NCI-H2227 treated with DMSO at 0.1 percent for 48 hours (cell line): ENCODE measurements around the gene NKX1-1.
"Not testable (repeated sequence)": the region's sequence is repeated elsewhere in the genome, so short reads cannot be mapped to it uniquely, and the experiment has no call there.

Source experiments
- DNase-seq: peaks from one replicate; lab custom pipeline; 2025; lab: John Stamatoyannopoulos, UW

Gene NKX1-1

DNA sequence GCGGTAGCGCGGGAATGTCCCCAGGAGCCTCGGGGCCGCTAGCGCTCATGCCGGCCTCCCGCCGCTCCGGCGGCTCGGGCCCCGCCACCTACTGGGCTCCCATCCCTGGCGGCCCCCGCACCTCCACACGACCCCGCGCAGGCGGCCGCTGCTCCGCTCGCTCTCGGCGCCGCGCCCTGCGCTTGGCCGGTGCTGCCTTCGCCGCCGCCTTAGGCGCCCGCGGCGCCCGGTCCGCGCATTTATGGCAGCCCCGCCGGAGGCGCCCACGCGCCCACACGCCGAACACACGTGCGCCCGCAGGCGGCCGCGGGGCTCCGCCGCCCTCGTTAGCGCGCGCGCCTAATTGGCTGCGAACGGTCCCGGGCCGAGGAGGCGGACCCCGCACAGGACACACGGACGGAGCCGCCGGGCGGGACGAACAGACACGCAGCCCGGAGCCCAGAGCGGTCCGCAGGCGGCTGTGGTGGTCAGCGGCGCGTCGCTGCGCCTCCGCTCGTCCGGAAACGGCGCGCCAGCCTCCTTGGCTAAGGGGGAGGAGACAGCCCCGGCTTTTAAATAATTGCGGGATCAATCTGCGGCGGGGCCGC is at the start of gene NKX1-1:
Gene NKX1-1, minus strand, starts transcription at position 49 of the 587 bp plus-strand sequence. Its CDS starts 0 bp downstream, at position 49.
- no peak for DNase-seq

DNA sequence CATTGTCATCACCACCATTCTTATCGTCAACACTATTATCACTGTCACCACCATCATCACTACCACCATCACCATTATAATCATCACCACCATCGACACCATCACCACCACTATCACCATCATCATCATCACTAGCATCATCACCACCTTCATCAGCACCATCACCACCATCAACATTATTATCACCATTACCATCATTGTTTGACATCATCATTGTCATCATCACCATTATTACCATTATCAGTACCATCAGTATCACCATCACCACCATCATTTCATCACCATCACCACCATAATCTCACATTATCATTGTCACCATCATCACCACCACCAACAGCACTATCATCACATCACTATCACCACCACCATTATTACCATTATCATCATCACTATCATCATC is 47.5 kb upstream of the NKX1-1 start:
- no peak for DNase-seq

DNA sequence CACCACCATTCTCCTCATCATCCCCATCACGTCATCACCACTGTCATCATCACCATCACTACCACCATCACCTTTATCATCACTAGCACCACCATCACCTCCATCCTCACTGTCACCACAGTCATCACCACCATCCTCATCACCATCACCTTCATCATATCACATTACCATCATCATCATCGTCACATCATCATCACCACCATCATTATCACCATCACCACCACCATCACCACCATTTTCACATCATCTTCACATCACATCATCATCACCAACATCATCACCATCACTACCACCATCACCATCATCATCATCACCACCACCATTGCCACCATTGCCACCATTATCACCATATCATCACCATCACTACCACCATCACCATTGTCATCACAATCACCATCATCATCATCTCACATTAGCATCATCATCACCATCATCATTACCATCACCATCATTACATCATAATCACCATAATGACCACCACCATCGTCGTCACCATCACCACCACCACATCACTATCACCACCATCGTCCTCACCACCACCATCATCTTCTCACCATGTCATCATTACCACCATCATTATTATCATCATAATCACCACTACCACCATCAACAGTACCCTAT is 46.3 kb upstream of the NKX1-1 start:
- DNase-seq, result no peak

DNA sequence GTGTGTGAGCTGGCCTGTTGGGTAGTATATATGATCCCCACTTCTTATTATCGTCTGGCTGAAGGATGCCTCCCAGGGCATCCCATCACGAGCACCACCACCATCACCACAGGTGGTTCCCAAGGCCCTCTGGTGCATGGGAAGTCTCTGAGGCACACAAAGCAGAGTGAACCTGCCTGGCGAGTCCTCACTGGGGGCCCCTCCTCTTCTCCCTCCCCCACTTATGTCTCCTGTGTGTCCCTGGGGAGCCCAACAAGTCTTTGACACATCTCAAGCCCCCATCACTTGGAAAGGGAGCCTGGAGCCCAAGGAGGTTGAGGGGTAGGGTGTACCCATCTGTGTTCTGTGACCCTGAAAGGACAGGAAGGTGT is 45.5 kb upstream of the NKX1-1 start:
- no peak for DNase-seq

DNA sequence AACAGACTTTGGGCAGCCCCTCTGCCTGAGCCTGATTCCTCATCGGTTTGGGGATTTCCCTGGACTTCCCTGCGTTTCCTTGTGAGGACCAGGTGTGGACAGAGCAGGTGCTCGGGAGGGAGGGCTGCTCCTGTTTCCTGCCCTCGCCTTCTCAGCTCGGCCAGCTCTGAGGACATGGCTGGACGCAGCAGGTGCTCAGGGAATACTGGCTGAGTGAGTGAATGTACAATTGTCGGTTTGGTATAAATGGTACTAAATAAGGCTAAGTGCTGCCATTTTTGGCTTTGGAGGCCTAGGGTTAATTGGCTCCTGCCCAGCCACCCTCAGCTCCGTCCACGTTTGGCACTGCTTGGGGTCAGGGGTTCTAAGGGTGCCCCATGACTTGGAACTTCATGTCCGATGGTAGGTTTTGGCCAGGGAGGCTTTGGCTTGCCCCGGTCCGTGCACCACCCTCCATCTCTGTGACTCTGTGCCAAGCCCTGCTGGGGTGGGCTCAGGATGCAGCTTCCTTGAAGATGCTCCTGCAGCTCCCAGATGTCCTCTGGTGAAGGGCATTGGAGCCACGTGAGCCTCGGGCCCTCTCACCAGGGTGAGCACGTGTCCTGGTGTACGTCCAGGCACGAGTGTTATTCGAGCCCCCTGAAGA is 45.0 kb upstream of the NKX1-1 start:
- no peak for DNase-seq

DNA sequence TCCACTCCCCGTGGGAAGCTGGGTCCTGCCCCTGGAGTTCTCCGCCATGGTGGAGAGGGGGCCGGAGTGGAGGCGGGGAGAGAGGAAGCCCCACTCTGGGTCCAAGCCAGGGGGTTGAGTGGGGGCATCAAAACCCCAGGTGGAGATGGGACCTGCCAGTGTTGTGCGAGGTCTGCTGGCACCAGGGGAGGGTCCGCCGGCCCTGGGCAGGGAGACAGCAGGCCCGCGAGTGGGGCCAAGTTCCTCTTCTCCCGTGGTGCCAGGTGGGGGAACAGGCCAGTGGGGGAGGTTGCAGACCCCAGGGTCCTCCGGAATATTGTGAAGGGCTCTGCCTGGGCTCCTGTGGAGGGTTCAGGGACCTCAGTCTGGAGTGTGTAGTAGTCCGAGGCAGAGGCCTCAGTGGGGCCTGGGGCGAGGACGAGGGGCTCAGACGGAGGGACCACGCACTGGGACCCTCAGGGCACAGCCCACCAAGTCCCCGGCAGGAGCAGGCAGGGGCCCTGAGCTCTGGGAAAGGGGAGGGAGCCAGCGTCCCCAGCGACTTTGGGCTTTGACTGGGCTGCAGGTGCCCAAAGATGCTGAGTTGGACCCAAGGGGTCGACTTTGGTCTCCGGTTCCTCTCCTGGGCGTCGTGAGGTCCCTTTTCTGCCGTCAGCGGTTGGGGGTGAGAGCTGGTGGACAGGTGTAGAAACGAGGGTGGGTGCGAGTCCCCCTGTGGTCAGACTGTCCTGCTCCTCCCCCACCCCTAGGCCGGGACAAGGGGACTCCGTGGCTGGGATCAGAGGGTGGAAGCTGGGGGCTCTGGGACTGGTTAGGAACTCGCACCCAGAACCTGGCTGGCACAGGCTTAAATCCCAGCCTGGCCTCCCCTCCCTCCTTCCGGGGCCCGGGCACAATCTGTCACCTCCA is 43.8 kb upstream of the NKX1-1 start:
- DNase-seq, result no peak

DNA sequence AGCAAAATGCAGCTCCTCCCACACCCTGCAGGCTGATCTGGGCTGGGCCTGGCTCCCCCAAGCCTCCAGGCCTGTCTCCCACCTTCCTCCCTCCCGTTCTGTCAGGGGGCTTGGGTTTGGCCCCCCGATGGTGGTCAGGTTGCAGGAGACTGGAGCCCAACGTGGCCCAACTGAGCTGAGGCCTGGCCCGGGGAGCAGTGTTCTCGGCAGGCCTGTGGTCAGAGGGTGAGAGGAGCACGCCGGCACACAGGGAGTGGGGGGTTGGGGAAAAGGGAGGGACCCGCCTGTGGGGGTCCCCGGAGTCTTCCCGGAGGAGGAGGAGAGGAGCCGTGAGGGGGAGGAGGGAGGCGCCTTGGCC is 43.2 kb upstream of the NKX1-1 start:
- DNase-seq, result no peak

DNA sequence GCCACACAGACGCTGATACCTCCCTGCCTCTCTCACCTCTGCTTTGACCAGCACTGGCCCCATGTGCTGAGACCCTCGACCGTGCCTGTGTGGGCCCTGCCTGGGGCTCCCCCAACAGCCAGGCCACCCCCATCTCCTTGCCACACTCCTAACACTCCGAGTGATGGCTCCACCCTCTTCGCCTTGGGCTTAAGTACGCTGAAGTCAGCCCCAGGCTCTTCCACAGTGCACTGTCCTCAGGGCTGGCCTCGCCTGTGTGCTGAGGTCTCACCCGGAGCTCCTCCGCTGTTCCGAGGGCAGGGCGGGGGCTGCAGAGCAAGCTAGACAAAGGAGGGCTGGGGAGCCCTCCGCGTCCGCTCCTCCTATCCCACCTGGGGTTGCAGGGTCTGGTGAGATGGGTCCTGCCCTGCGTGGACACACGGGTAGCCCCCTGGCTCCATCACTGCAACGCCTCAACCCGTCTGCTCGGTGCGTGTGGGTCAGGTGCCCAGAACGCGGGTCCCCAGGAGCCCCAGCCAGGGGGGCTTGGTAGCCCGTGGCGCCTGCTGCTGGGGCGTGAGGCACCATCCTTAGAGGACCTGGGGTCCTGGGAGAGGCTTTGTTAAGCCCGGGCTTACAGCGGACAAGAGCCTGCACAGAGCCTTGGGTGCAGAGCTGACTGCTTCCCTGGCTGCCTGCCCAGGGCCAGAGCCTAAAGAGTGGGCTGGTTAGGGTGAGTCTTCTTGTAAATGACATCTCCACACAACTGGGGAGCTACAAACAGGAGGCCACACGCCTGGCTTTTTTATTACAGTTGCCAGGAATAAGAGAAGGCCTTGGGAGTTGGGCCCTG is 42.6 kb upstream of the NKX1-1 start:
- DNase-seq, result no peak

DNA sequence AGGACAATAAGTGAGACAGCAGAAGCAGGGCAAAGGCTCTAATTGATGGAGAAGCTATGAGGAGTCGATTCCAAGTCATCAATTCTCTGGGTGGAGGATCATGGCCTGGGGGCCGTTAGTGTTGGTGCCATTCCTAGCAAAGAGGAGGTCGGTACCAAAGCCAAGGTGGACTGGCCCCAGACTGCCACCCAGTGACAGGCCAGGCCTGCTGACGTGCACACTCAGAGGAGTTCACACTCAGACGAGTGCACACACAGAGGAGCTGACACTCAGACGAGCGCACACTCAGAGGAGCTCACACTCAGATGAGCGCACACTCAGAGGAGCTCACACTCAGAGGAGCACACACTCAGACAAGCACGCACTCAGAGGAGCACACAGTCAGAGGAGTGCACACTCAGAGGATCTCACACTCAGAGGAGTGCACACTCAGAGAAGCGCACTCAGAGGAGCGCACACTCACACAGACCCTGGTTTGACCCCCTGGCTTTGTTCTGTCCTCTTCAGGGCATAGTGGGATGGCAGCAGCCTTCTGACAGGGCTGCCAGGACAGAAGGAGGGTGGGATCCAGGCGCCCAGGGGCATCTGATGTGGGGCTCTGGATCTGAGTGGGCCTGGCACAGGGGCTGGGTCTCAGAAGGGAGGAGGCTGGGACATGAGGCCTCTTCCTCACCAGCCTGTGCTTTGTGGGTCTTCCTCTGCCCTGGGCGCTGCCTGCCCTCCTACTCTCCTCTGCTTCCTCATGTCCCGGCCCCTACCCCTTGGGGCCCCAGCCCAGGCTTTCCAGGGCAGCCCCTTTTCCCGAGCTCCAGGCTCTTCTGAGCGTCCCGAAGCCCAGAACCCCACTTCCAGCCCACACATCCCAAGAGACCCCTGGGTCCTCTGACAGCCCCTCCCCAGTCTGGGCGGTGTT is 41.7 kb upstream of the NKX1-1 start:
- DNase-seq, result no peak

DNA sequence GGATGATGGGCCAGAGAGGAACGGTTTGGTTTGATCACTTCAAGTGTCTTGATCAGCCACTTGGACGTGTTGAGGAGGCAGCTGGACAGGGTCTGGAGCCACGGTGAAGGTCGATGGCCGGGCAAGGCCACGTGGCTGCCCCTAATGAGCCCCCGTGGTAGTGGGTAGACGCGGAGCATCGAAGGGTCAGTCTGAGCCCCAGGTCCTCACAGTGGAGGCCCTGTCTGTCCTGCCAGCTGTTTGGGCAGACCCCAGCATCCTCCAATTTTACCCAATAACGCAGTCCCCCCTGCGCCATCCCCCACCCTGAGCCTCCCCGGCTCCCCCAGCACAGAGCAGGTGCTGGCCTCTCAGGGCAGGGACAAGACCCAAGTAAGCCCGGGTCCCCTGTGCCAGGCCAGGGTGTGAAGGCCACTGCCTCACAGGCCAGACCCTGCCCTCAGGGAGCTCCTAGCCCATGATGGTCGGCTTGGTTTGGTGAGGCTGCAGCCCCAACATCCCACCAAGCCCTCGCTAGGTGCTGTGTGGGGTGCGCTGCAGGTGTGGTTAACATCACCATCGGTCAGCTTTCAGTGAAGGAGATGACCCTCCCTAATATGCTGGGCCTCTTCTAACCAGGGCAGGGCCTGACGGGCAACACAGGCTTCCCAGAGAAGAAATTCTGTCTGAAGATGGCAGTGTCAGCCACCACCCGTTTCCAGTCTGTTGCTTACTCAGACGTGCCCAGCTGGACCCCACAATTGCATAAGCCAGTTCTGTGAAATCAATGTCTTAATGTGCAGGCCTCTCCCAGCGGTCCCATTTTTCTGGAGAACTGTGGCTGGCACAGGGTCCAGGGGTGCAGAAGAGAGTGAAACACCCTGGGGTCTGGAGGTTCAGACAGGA is 40.5 kb upstream of the NKX1-1 start:
- no peak for DNase-seq

DNA sequence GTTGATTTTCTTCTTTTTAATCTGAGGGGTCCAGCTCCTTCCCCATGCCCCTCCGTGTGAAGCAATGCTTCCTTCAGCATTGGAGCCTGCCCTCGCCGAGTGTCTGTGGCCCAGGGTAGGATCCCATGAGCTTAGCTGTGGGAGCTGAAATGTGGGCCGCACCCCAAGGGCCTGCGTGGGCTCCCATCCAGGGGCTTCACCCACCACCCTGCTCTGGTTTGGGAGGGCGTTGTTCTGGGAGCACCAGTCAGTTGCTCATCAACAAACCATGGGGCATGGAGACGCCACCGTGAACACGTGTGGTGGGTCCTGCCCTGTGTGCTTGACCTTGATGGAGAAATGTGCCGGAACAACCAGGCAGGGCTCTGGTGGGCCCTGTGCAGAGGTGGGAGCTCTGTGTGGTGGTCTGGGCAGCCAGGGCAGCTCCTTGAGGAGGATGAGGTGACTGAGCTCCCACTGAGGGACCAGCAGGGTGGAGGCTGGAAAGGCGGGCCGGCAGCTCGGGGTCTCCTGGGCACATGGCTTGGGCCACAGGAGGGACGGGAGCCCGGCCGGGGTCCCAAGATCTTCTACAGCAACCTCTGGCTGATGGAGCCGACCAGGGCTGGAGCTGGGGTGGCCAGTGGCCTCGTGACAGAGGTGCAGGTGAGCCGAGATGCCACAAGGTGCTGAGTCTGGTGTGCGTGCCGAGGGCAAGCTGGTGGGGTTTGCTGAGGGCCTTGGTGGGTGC is 39.6 kb upstream of the NKX1-1 start:
- DNase-seq, result no peak

DNA sequence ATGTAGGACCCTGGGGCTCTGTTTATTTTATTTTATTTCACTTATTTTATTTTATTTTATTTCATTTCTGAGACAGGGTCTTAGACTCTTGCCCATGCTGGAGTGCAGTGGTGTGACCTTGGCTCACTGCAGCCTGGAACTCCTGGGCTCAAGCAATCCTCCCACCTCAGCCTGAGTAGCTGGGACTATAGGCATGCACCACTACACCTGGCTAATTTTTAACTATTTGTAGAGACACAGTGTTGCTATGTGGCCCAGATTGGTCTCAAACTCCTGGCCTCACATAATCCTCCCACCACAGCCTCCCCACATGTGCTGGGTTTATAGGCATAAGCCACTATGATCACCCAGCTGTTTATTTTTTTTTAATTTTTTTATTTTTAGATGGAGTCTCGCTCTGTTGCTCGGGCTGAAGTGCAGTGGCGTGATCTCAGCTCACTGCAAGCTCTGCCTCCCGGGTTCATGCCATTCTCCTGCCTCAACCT is 37.5 kb upstream of the NKX1-1 start:
- DNase-seq, result not testable (repeated sequence)

DNA sequence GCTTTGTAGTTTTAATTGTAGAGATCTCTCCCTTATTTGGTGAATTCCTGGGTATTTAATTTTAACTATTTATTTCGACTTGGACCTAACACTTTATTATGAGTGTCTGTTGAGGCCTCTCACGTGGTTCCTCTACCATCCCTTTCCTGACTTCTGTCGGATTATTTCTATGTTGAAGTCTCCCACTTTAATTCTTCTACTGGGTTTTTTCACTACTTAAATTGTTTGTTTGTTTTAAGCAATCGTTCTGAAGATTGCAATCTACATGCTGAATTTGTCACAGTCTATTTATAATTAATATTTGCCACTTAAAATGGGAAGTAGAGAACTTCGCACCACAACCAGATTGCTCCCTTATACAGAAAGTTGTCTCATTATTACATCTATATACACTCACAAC is 20.8 kb upstream of the NKX1-1 start:
- no peak for DNase-seq

DNA sequence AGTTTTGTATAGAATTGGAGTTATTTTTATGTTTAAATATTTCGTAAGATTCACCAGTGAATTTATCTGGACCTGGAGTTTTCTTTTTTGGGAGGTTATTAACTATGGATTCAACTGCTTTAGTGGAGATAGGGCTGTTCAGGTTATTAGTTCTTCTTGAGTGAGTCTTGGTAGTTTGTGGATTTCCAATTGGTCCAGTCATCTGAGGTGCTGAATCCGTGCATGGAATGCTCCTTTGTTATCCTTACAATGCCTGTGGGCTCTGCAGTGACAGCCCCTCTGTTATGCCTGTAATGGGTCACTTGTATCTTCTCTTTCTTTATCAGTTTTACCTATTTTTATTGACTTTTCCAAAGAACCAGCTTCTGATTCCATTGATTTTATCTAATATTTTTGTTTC is 15.4 kb upstream of the NKX1-1 start:
- no peak for DNase-seq

DNA sequence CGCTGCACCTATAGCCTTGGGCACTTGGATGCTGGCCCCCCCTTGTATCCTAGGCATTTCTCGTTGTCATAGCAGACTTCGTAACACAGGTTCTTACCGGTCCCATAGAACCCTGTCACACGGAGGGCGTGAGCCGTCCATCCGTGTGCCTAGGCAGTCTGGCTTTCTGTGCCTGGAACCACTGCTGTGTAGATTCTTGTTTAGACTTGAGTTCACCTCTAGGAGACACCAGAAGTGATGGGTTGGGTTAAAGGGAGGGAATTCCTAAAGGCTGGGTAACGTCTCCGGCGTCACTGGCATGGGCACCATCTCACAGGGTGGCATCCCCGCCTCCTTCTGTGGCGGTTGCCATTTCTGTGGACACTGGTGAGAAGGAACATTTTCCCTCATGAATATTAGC is 13.5 kb upstream of the NKX1-1 start:
- DNase-seq, result no peak

DNA sequence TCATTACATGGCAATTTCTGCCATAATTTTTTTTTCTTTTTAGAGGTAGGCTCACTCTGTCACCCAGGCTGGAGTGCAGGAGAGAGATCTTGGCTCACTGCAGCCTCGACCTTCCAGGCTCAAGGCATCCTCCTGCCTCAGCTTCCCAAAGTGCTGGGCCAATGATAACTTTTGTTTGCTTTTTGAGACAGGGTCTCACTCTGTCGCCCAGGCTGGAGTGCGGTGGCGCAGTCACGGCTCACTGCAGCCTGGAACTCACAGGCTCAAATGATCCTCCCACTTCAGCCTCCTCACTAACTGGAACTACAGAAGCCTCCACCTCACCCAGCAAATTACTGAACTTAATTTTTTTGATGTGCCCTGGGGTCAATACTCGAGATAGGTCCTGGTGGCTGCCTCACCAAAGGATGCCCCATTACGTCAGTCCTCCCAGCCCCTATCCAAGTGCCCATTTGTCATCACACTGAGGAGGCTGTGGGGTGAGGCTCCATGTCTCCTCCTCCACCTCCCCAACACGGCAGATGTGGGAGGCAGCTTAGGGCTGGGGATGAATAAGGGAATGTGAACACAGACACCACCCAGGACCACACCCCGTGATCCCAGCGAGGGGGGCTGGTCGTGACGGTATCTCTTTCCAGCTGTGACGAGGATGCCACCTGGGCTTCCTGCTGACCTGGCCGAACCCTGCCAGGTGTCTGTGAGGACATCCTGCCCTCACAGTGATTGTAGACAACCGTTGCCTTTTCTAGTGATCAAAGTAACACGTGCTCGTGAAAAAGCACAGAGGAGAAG is 12.4 kb upstream of the NKX1-1 start:
- no peak for DNase-seq

DNA sequence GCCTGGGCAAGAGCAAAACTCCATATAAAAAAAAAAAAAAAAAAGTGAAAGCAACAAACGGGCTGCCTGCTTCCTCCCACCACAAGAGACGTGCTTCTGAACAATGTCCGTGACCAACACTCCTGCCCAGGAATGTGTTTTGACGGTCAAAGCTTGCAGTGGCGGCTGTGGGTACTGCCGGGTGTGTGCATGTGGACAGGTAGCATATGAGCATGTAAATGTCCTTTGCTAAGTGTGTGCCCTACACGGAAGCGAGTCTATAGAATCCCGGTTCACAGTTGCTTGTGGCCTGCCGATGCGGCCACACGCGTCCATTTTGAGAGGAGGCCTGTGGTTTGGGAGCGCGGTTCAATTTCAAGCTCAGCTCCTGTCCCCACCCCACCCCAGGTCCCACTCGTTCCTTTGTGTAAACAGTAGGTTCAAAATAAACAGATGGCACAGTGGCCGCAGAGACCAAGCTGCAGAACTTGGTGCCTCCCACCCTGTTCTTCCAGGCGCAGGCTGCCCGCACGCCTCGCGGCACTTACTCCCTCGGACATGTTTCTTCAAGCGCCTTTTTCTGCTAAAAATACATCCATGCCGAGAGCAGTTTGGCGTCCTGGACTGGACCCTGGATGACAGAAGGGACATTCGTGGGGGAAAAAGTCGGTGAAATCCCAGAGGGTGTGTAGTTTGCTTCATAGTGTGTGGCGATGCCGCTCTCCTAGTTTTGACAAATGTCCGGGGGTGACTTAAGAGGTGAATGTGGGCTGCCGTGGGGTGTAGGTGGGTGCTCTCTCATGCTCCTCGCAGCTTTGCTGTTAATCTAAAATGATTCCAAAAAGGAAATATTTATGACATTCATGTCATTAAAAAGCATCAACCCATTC is 11.5 kb upstream of the NKX1-1 start:
- no peak for DNase-seq
